ENCODE measurements around the gene IPO4. TPM values are rescaled to one million over a fixed set of nuclear protein-coding genes. Genes with fewer than 3 reads are reported as not detected.

The IPO4 gene
- total and polyA plus RNA-seq, 2 experiments from 2014 or later: 19.0 to 19.5 TPM

DNA sequence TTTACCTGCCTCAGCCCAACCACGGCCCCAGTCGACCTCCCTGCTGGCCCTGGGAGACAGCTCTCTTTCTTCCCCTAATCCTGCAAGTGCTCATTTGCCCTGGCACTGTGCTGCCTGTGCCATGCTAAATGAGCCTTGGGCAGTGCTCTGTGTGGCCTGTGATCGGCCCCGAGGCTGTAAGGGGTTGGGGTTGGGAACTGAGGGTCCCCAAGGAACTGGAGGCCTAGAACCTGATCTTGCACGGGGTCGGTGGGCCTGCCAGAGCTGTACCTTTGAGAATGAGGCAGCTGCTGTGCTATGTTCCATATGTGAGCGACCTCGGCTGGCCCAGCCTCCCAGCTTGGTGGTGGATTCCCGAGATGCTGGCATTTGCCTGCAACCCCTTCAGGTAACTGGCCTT lies 38.6 kb downstream of the IPO4 start:
- DNase-seq (ENCODE audit: low spot score): no peak
- Histone ChIP-seq H3K4me3 (no peak overlapping the region), H4K20me1 (ENCODE audit: insufficient read depth, poor library complexity, severe bottlenecking) (peaks cover 6% of the 10 kb centered on the region), H3K36me3 (replicated peaks; ENCODE audit: insufficient read depth, low read depth) (no peaks in the 10 kb centered on the region), H3K4me1 (ENCODE audit: insufficient read depth) (peaks cover 15% of the 10 kb centered on the region), H3K4me2 (no peak overlapping the region), H3K27me3 (no peaks in the 10 kb centered on the region), H3K79me2 (peaks cover 39% of the 10 kb centered on the region), H3K27ac (no peak overlapping the region), H2AFZ (no peak overlapping the region), H3K9me3 (ENCODE audit: low read depth) (no peaks in the 10 kb centered on the region), H3K9me2 (replicated peaks; ENCODE audit: insufficient read depth) (no peaks in the 10 kb centered on the region)
- no peak for TF ChIP-seq EZH2 (IDR thresholded peaks at IDR 0.05; ENCODE audit: borderline replicate concordance)
- TF ChIP-seq EZH2phosphoT487 (IDR thresholded peaks at IDR 0.05; ENCODE audit: low read depth, severe bottlenecking, unreplicated experiment): no peak
- TF ChIP-seq CTCF (IDR thresholded peaks at IDR 0.05; ENCODE audit: poor library complexity): no peak
- WGBS (ENCODE audit: low lambda C conversion rate, missing lambda C conversion rate): 94% methylated on average over 9 of the region's 9 CpGs

GRCh38 chr14:24149302-24149969 lies 39.2 kb downstream of the IPO4 start:
- Histone ChIP-seq H4K20me1 (ENCODE audit: insufficient read depth, poor library complexity, severe bottlenecking) (peaks cover 6% of the 10 kb centered on the region), H2AFZ (no peak overlapping the region), H3K27ac (no peak overlapping the region), H3K9me2 (replicated peaks; ENCODE audit: insufficient read depth) (no peaks in the 10 kb centered on the region), H3K9me3 (ENCODE audit: low read depth) (no peaks in the 10 kb centered on the region), H3K4me1 (ENCODE audit: insufficient read depth) (peaks cover 15% of the 10 kb centered on the region), H3K36me3 (replicated peaks; ENCODE audit: insufficient read depth, low read depth) (no peaks in the 10 kb centered on the region), H3K4me3 (no peak overlapping the region), H3K27me3 (no peaks in the 10 kb centered on the region), H3K79me2 (peaks cover 45% of the 10 kb centered on the region), H3K4me2 (no peak overlapping the region)
- no peak for DNase-seq (ENCODE audit: low spot score)
- TF ChIP-seq EZH2 (IDR thresholded peaks at IDR 0.05; ENCODE audit: borderline replicate concordance) (no peak), CTCF (IDR thresholded peaks at IDR 0.05; ENCODE audit: poor library complexity) (no peak), EZH2phosphoT487 (IDR thresholded peaks at IDR 0.05; ENCODE audit: low read depth, severe bottlenecking, unreplicated experiment) (no peak)
- WGBS (ENCODE audit: low lambda C conversion rate, missing lambda C conversion rate): 99% methylated on average over 3 of the region's 3 CpGs

- Histone ChIP-seq H3K4me1 (ENCODE audit: insufficient read depth) (peaks cover 15% of the 10 kb centered on the region), H3K79me2 (peaks cover 47% of the 10 kb centered on the region)
These were observed 40.7 kb downstream of the IPO4 start for GRCh38 chr14:24147761-24148428.

More at GRCh38 chr14:24147761-24148428, 40.7 kb downstream of the IPO4 start:
- Histone ChIP-seq H2AFZ (peak overlapping the region; percentile 42), H3K4me2 (peak overlapping the region; percentile 92), H4K20me1 (ENCODE audit: insufficient read depth, poor library complexity, severe bottlenecking) (peaks cover 6% of the 10 kb centered on the region), H3K27ac (peak overlapping the region; percentile 4), H3K27me3 (no peaks in the 10 kb centered on the region), H3K9me3 (ENCODE audit: low read depth) (no peaks in the 10 kb centered on the region), H3K36me3 (replicated peaks; ENCODE audit: insufficient read depth, low read depth) (no peaks in the 10 kb centered on the region), H3K4me3 (peak overlapping the region; percentile 91), H3K9me2 (replicated peaks; ENCODE audit: insufficient read depth) (no peaks in the 10 kb centered on the region)
- TF ChIP-seq EZH2phosphoT487 (IDR thresholded peaks at IDR 0.05; ENCODE audit: low read depth, severe bottlenecking, unreplicated experiment) (no peak), CTCF (IDR thresholded peaks at IDR 0.05; ENCODE audit: poor library complexity) (no peak), EZH2 (IDR thresholded peaks at IDR 0.05; ENCODE audit: borderline replicate concordance) (no peak)
- DNase-seq (ENCODE audit: low spot score): no peak
- 10% methylated on average over 29 of the region's 29 CpGs for WGBS (ENCODE audit: low lambda C conversion rate, missing lambda C conversion rate)
